ENCODE data around the gene SELENOM.

SELENOM gene

GRCh38 chr22:31107894-31108218 is 488 bp upstream of the SELENOM start:
- FAIRE-seq (no peak), DNase-seq (ENCODE audit: insufficient read length, low spot score) (no peak)
- TF ChIP-seq CTCF (IDR thresholded peaks at IDR 0.05; ENCODE audit: insufficient read depth, missing control alignments), result no peak

GRCh38 chr22:31106731-31107177 is 614 bp downstream of the SELENOM start:
- FAIRE-seq, result no peak
- no peak for TF ChIP-seq CTCF (IDR thresholded peaks at IDR 0.05; ENCODE audit: insufficient read depth, missing control alignments)
- DNase-seq (ENCODE audit: insufficient read length, low spot score), result no peak

- no peak for TF ChIP-seq CTCF (IDR thresholded peaks at IDR 0.05; ENCODE audit: insufficient read depth, missing control alignments)
- FAIRE-seq (no peak), DNase-seq (ENCODE audit: insufficient read length, low spot score) (no peak)
Measured at GRCh38 chr22:31106001-31106571, 1.3 kb downstream of the SELENOM start.

- FAIRE-seq (no peak), DNase-seq (ENCODE audit: insufficient read length, low spot score) (no peak)
- no peak for TF ChIP-seq CTCF (IDR thresholded peaks at IDR 0.05; ENCODE audit: insufficient read depth, missing control alignments)
Measured at GRCh38 chr22:31105282-31105929, 2.0 kb downstream of the SELENOM start.

- no peak for FAIRE-seq
- DNase-seq (ENCODE audit: insufficient read length, low spot score), result no peak
- TF ChIP-seq CTCF (IDR thresholded peaks at IDR 0.05; ENCODE audit: insufficient read depth, missing control alignments), result peak; percentile 29
Measured at GRCh38 chr22:31104869-31105268, 2.5 kb downstream of the SELENOM start.

GRCh38 chr22:31103899-31104694 is 3.3 kb downstream of the SELENOM start:
- FAIRE-seq, result no peak
- no peak for TF ChIP-seq CTCF (IDR thresholded peaks at IDR 0.05; ENCODE audit: insufficient read depth, missing control alignments)
- no peak for DNase-seq (ENCODE audit: insufficient read length, low spot score)

GRCh38 chr22:31103111-31103510 is 4.3 kb downstream of the SELENOM start:
- DNase-seq (ENCODE audit: insufficient read length, low spot score), result no peak
- no peak for TF ChIP-seq CTCF (IDR thresholded peaks at IDR 0.05; ENCODE audit: insufficient read depth, missing control alignments)
- no peak for FAIRE-seq
